HG02759 (cell line): ENCODE data around the gene LRRK2.

ENCODE experiments used
- ATAC-seq: cut with Tn5 transposase; IDR thresholded peaks from one replicate; pipeline ENCODE4 v1.9.1; 2021; ENCODE audit warnings: mild to moderate bottlenecking, moderate library complexity; ENCODE audit not compliant: unreplicated experiment

LRRK2 gene

GRCh38 chr12:40312196-40312595 lies 87.4 kb downstream of the LRRK2 start:
- ATAC-seq = no peak

DNA sequence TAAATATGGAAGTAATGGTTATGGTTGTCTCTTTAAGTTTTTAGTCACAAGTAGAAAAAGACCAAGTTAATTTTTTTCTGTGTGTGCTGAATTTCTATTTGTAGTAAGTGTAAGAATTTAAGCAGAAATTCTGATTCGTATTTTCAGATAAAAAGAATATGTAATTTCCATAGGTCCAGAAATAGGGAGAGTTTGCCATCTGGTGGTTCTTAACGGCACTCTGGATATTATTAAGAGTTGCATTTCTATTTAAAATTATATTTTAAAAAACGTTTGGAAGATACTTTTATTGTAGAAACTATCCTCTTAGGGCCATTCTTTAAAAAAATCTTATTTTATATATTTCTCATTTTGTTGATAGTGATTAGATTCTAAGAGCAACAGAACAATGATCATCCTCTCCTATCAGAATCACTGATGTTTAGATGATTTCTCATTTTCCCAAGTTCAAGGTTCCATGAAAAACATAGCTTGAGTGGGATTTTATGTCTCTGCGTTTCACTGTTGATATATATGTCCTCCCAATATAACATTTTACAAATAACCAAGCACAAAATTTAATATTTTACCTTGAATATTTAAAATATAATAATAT lies 88.3 kb downstream of the LRRK2 start:
- ATAC-seq = no peak

DNA sequence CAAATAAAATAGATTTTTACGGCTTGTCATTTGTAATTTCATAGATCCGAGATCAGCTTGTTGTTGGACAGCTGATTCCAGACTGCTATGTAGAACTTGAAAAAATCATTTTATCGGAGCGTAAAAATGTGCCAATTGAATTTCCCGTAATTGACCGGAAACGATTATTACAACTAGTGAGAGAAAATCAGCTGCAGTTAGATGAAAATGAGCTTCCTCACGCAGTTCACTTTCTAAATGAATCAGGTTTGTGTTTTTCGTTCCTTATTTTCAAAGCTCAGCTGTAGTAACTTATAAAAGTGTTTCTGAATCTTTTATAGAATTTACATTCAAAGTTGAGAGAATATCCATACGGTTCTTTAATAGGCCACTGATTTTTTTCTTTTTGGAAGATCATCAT lies 89.1 kb downstream of the LRRK2 start:
- peak; percentile 78 for ATAC-seq

DNA sequence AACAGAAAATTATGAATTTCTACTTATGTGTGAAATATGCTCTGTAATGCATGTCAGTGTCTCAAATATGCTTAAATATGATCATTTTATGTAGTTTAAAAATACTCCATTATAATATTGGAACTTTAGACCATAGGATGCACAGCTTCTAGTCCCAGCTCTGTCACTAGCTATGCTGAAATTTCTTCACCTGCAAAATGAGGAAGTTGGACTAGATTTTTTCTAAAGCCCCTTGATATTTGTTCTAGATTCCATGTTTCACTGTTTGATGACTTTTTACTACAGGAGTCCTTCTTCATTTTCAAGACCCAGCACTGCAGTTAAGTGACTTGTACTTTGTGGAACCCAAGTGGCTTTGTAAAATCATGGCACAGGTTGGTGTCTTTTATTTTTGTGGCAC lies 90.1 kb downstream of the LRRK2 start:
- ATAC-seq = no peak

- ATAC-seq = no peak
These were observed 90.6 kb downstream of the LRRK2 start for GRCh38 chr12:40315375-40315774.

GRCh38 chr12:40324261-40324660 lies 99.5 kb downstream of the LRRK2 start:
- no peak for ATAC-seq

- peak; percentile 78 for ATAC-seq
These were observed 100.7 kb downstream of the LRRK2 start for GRCh38 chr12:40325349-40325960.

DNA sequence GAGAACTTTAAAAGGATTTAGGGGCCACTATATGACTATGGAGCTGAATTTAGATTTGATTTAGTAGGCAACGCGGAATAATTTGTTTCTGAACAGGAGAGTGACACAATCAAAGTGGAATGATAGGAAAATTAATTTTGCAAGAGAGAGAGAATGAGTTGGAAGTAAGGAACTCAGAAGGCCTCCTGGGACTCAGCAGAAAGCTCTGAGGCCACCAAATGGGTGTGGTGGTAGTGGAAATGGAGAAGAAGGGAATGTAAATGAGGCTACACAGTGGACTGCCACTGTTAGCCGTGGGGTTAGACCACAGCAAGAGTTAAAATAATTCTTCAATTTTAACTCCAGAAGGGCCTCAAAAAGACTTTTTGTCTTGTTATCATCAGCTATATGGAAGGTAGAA lies 102.7 kb downstream of the LRRK2 start:
- no peak for ATAC-seq

DNA sequence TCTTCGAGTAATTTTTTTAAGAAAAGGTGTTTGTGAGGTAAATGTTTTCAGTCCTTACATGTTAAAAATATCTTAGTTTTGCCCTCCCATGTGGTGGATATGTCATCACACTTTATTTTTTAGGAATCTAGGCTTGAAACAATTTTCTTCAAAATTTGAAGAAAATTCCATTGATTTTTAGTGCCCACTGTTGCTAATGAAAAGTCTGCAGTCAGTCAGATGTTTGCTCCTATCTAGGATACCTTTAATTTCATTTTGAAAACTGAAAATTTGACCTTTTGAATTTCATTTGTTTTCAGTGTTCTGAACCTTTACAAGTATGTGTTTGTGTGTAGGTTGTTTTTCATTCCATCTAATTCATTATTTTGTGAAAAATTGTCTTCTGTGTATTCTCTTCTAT lies 105.4 kb downstream of the LRRK2 start:
- ATAC-seq = no peak

DNA sequence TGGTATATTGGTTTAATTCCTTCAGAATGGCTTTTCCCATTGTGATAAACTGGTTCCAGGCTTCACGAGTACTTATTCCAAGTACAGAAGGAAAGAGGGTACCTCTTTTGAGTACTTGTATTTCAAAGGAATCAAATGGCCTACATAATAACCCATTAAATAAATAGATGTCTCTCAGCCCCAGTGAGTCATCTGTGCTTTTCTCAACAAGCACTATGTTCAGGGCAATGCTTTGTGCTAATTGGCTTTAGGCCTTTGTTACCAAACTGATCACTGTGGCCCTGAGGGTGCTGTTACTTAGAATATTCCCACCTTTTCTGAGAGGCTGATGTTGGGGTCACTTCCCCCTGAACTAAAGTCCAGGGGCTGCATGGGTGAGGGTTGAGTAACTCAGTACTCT lies 107.1 kb downstream of the LRRK2 start:
- ATAC-seq = no peak

- no peak for ATAC-seq
These were observed 111.2 kb downstream of the LRRK2 start for GRCh38 chr12:40335991-40336390.

- ATAC-seq = no peak
These were observed 111.9 kb downstream of the LRRK2 start for GRCh38 chr12:40336573-40337199.

DNA sequence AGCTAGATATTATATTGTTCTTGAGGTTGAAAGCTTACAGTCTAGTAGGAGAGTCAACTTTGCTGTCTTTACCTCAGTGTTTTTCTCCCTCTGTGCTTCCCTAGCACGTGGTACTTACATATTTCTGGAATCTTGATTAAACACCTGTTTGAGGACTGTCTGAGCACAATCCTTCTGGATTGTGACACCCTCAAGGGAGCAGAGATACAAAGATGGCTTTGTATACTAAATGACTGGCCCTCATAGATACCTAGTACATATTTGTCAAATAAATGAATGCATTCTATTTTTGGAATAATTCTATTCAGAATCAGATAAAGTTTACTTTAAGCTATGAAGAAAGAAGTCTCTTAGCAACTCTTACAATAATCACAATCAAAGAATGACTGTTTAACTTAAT lies 113.3 kb downstream of the LRRK2 start:
- no peak for ATAC-seq

- no peak for ATAC-seq
These were observed 113.8 kb downstream of the LRRK2 start for GRCh38 chr12:40338621-40339020.

- peak; percentile 78 for ATAC-seq
These were observed 117.2 kb downstream of the LRRK2 start for GRCh38 chr12:40342010-40342409.

DNA sequence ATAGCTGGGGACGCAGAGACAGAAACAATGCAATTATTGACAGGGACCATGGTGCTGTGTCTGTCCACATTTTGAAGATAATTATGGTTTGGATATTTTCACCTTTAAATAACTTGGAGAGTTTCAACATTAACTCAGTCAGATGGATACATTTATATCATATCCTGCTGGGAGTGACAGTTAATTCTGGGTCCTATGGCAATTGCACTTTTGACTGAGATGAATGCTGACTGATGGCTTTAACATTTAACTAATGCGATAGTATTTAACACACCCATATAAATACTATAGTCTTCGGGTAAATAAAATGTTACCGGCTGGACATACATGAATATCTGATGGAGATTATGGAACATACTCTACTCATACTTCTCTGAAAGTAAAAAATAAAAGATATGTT lies 118.3 kb downstream of the LRRK2 start:
- ATAC-seq = no peak

DNA sequence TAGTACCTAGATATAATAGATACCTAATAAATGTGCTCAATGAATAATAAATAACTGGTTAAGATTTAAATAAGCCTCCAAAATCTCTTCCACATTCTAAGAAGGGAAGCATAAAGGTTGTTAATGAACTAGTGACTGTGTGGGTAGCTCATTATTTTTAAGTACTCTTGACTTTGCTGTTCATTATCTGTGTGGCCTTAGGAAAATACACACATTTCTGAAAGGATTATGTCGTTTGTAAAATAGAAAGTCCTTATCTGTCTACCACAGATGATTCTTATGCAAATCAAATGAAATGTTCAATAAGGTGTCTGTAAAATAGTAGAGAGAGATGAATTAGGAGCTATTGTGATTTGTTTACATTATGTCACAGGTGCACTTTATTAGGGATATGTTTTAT lies 119.5 kb downstream of the LRRK2 start:
- no peak for ATAC-seq

DNA sequence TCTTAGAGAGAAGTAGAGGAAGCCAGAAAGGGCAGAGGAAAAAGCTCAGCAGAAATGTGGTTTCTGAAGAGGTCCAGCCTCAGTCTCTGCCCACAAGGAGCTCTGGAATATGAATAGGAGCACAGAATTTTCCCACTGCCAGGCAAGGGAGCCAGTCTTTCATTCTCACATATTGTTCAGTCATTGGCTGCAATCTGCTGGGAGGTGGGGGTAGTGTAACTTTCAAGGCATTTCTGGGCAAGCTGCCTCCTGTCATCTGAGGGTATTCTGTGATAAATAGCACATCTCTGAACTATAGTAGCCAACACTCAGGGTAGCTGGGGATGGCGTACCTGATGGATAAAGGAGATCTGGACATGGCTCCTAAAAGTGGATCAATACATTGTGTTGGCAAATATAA lies 127.2 kb downstream of the LRRK2 start:
- ATAC-seq = no peak

- no peak for ATAC-seq
These were observed 150.3 kb downstream of the LRRK2 start for GRCh38 chr12:40375076-40375475.

- ATAC-seq = peak; percentile 60
These were observed 151.9 kb downstream of the LRRK2 start for GRCh38 chr12:40376533-40377267.

DNA sequence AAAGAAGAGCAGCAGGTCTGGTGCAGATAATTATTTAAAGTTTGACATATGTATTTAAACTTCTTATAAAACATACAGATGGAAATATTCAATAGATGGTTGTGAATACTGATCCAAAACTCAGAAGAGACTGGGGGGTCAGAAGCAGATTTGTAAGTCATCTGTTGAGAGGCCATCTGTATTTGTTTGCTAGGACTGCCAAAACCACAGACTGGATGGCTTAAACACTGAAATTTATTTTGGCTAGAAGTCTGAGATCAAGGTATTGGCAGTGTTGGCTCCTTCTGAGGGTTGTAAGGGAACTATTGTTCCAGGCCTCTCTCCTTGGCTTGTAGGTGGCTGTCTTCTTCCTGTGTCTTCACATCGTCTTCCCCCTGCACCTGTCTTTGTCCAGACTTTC lies 153.9 kb downstream of the LRRK2 start:
- ATAC-seq = no peak

DNA sequence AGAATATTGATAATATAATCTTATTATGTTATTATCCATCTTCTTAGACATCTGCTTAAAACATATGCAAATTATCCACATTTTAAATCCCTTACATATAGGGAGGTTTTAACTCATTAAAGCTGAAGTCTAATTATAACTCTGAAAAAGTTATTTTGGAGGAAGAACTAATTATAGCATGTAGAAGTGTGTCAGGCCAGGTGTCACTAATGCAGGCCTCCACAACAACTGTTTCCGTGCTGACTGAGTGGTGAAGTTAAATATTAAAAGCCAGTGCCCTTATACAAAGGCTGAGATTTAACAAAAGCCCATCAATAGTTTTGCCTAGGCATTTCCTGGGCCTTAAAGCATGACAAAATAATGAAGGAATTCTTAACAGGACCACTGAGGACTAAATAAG lies 157.4 kb downstream of the LRRK2 start:
- ATAC-seq = no peak
